Measurements from ENCODE around the gene MRPS33. TPM values are rescaled to one million over a fixed set of nuclear protein-coding genes. Genes with fewer than 3 reads are reported as not detected.

MRPS33 gene
- total and polyA plus RNA-seq, 2 donors = 32.7 to 59.1 TPM

GRCh38 chr7:141027043-141027442 lies 12.3 kb upstream of the MRPS33 start:
- Histone ChIP-seq H3K4me3 (ENCODE audit: low read depth, low read length) (no peak overlapping the region), H3K36me3 (ENCODE audit: insufficient read depth) (no peaks in the 10 kb centered on the region), H3K4me1 (ENCODE audit: insufficient read depth) (no peaks in the 10 kb centered on the region), H3K27ac (ENCODE audit: low read depth) (no peak overlapping the region)
- 56% methylated on average over 3 of the region's 3 CpGs for WGBS
- DNase-seq (ENCODE audit: extremely low spot score) = no peak

DNA sequence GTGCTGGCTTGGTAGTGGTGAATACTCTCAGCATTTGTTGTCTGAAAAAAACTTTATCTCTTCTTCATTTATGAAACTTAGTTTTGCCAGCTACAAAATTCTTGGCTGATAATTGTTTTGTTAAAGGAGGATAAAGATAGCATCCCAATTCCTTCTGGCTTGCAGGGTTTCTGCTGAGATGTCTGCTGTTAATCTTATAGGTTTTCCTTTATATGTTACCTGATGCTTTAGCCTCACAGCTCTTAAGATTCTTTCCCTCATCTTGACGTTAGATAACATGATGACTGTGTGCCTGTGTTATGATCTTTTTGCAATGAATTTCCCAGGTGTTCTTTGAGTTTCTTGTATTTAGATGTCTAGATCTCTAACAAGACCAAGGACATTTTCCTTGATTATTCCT lies 9.9 kb upstream of the MRPS33 start:
- no peak overlapping the region for H3K27ac ChIP-seq (ENCODE audit: low read depth)
- WGBS = 95% methylated on average over 1 of the region's 1 CpG
- no peak overlapping the region for H3K4me3 ChIP-seq (ENCODE audit: low read depth, low read length)
- no peaks in the 10 kb centered on the region for H3K4me1 ChIP-seq (ENCODE audit: insufficient read depth)
- no peaks in the 10 kb centered on the region for H3K36me3 ChIP-seq (ENCODE audit: insufficient read depth)
- no peak for DNase-seq (ENCODE audit: extremely low spot score)

- DNase-seq (ENCODE audit: extremely low spot score) = no peak
- WGBS = 61% methylated on average over 1 of the region's 1 CpG
- Histone ChIP-seq H3K36me3 (ENCODE audit: insufficient read depth) (no peaks in the 10 kb centered on the region), H3K4me3 (ENCODE audit: low read depth, low read length) (no peak overlapping the region), H3K27ac (ENCODE audit: low read depth) (no peak overlapping the region), H3K4me1 (ENCODE audit: insufficient read depth) (no peaks in the 10 kb centered on the region)
Observed at GRCh38 chr7:141023295-141023694, 8.5 kb upstream of the MRPS33 start.

DNA sequence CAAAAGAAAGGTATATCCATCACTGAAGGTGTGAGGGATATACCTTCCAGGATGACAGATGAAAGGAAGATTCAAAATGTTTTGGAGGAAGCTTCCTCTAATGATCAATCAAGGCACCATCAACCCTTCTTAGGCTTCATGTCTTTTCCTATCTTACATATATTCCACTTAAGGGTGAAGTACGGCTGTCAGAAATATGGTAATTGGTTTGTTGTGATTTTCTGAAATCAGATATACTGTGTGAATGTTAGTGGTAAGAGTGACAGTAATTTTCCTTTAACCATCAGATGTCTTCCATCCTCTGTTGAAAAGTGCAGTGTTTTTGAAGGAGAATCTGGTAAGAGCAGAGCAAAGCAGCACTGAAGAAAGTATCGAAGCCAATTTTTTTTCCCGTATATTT lies 2.8 kb upstream of the MRPS33 start:
- WGBS = 88% methylated on average over 3 of the region's 3 CpGs
- H3K4me1 ChIP-seq (ENCODE audit: insufficient read depth) = no peaks in the 10 kb centered on the region
- no peak overlapping the region for H3K27ac ChIP-seq (ENCODE audit: low read depth)

GRCh38 chr7:141016349-141016748 lies 1.6 kb upstream of the MRPS33 start:
- Histone ChIP-seq H3K4me3 (ENCODE audit: low read depth, low read length) (no peak overlapping the region), H3K4me1 (ENCODE audit: insufficient read depth) (no peaks in the 10 kb centered on the region), H3K36me3 (ENCODE audit: insufficient read depth) (no peaks in the 10 kb centered on the region), H3K27ac (ENCODE audit: low read depth) (no peak overlapping the region)
- DNase-seq (ENCODE audit: extremely low spot score) = no peak

More for the DNA sequence above, 2.8 kb upstream of the MRPS33 start:
- no peak for DNase-seq (ENCODE audit: extremely low spot score)
- no peak overlapping the region for H3K4me3 ChIP-seq (ENCODE audit: low read depth, low read length)
- H3K36me3 ChIP-seq (ENCODE audit: insufficient read depth) = no peaks in the 10 kb centered on the region

DNA sequence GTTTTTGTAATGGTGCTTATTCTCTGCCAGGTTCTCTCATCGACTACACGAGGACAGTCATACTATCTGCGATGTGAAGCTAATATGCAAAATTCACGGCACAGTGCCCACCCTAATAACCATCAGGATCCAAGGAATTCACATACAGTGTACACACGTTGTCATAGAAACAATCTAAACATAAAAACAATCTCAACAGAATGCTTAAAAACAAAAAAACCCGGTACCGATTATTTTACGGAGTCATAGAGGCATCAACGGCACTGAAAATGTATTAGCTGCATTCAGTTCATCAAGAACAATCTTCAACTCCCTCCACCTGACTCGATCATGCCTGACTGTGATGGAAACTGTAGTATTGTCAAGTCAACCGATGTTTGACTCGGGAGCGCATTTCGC lies 628 bp downstream of the MRPS33 start:
- WGBS = 1% methylated on average over 14 of the region's 14 CpGs
- peak; percentile 36 for DNase-seq (ENCODE audit: extremely low spot score)
- peak overlapping the region; percentile 78 for H3K27ac ChIP-seq (ENCODE audit: low read depth)
- no peaks in the 10 kb centered on the region for H3K4me1 ChIP-seq (ENCODE audit: insufficient read depth)
- H3K4me3 ChIP-seq (ENCODE audit: low read depth, low read length) = peak overlapping the region; percentile 57
- H3K36me3 ChIP-seq (ENCODE audit: insufficient read depth) = no peaks in the 10 kb centered on the region

- no peak overlapping the region for H3K27ac ChIP-seq (ENCODE audit: low read depth)
- no peaks in the 10 kb centered on the region for H3K36me3 ChIP-seq (ENCODE audit: insufficient read depth)
- DNase-seq (ENCODE audit: extremely low spot score) = no peak
- 73% methylated on average over 4 of the region's 4 CpGs for WGBS
- peak overlapping the region; percentile 57 for H3K4me3 ChIP-seq (ENCODE audit: low read depth, low read length)
- no peaks in the 10 kb centered on the region for H3K4me1 ChIP-seq (ENCODE audit: insufficient read depth)
Observed at GRCh38 chr7:141013345-141013715, 1.4 kb downstream of the MRPS33 start.

DNA sequence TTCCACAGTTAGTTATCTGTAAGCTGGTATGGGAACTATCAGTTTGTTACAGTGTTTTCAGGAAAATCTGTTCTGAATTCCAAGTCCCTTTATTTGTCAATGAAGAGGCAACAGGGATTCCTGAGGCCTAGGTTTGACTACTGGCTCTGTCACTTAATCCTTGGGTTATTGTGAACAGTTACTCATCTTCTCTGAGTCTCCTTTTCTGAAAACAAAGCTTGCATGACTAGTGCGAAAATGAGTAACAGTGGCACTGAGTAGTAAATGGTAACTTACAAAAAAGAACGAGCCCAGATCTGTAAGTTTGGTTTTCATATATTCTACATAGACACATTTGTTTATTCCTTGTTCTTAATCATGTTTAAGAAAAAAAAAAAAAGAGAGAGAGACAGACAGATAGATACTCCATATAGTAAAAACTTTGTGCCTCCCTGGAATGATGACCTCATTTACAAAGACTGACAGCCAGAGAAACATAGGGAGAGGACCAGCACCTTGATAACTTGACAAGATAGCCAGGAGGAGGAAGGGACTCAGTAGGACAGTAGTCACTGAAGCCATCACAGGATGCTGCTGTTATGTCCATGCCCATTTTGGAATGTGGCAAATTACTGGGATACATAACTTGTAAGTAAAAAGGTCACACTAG lies 1.9 kb downstream of the MRPS33 start:
- H3K4me3 ChIP-seq (ENCODE audit: low read depth, low read length) = no peak overlapping the region
- WGBS = 84% methylated on average over 2 of the region's 2 CpGs
- no peak overlapping the region for H3K27ac ChIP-seq (ENCODE audit: low read depth)
- no peaks in the 10 kb centered on the region for H3K36me3 ChIP-seq (ENCODE audit: insufficient read depth)
- H3K4me1 ChIP-seq (ENCODE audit: insufficient read depth) = no peaks in the 10 kb centered on the region
- DNase-seq (ENCODE audit: extremely low spot score) = no peak

GRCh38 chr7:141012044-141012685 lies 2.6 kb downstream of the MRPS33 start:
- Histone ChIP-seq H3K36me3 (ENCODE audit: insufficient read depth) (no peaks in the 10 kb centered on the region), H3K4me3 (ENCODE audit: low read depth, low read length) (no peak overlapping the region), H3K27ac (ENCODE audit: low read depth) (no peak overlapping the region), H3K4me1 (ENCODE audit: insufficient read depth) (no peaks in the 10 kb centered on the region)
- 29% methylated on average over 3 of the region's 3 CpGs for WGBS
- peak; percentile 36 for DNase-seq (ENCODE audit: extremely low spot score)

DNA sequence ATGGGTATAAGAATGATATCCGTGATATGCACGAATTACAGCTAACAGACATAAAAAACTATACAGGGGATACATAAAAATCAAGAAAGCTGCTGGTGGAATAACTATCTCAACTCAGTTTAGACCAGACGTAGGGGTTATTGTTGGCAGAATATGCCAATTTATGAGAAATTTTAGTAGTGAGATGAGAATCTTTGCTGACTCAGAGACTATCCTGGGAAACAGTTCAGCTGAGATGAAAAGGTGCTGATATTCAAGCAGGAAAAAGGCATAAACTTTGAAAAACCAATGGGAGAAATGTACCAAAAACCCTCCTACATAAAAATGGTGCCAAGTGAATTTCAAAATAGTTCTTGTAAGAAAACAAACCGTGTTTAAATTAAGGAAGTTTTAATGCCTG lies 3.3 kb downstream of the MRPS33 start:
- Histone ChIP-seq H3K4me3 (ENCODE audit: low read depth, low read length) (no peak overlapping the region), H3K36me3 (ENCODE audit: insufficient read depth) (no peaks in the 10 kb centered on the region), H3K4me1 (ENCODE audit: insufficient read depth) (no peaks in the 10 kb centered on the region), H3K27ac (ENCODE audit: low read depth) (no peak overlapping the region)
- 70% methylated on average over 4 of the region's 4 CpGs for whole genome bisulfite sequencing
- DNase-seq (ENCODE audit: extremely low spot score) = no peak

GRCh38 chr7:141003172-141004065 lies 11.3 kb downstream of the MRPS33 start:
- Histone ChIP-seq H3K4me1 (ENCODE audit: insufficient read depth) (no peaks in the 10 kb centered on the region), H3K4me3 (ENCODE audit: low read depth, low read length) (no peak overlapping the region), H3K27ac (ENCODE audit: low read depth) (no peak overlapping the region), H3K36me3 (ENCODE audit: insufficient read depth) (no peaks in the 10 kb centered on the region)
- no peak for DNase-seq (ENCODE audit: extremely low spot score)
- 78% methylated on average over 8 of the region's 8 CpGs for WGBS

DNA sequence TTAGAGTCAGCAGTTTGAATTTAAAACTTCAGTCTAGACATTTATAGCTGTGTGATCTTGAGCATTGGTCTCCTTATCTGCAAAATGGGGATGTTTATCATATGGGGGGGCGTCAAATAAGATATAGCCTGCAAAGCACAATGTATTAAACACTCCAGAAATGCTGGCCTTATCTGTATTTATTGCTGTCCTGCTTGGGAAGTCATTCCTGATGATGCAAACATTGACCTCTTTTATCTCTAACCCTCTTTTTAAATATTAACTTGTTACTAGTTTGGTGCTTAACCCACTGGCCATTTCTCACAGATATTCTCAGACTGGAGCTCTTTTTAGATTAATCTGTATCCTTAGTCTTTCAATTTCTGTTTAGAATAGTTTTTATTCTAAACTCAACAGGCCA lies 13.2 kb downstream of the MRPS33 start:
- Histone ChIP-seq H3K27ac (ENCODE audit: low read depth) (no peak overlapping the region), H3K36me3 (ENCODE audit: insufficient read depth) (no peaks in the 10 kb centered on the region), H3K4me1 (ENCODE audit: insufficient read depth) (no peaks in the 10 kb centered on the region), H3K4me3 (ENCODE audit: low read depth, low read length) (no peak overlapping the region)
- WGBS = 15% methylated on average over 1 of the region's 1 CpG
- no peak for DNase-seq (ENCODE audit: extremely low spot score)

GRCh38 chr7:141001122-141001521 lies 13.6 kb downstream of the MRPS33 start:
- Histone ChIP-seq H3K4me3 (ENCODE audit: low read depth, low read length) (no peak overlapping the region), H3K27ac (ENCODE audit: low read depth) (no peak overlapping the region), H3K36me3 (ENCODE audit: insufficient read depth) (no peaks in the 10 kb centered on the region), H3K4me1 (ENCODE audit: insufficient read depth) (no peaks in the 10 kb centered on the region)
- DNase-seq (ENCODE audit: extremely low spot score) = no peak
- WGBS = 89% methylated on average over 3 of the region's 3 CpGs

GRCh38 chr7:140998715-140999114 lies 16.0 kb downstream of the MRPS33 start:
- H3K4me3 ChIP-seq (ENCODE audit: low read depth, low read length) = no peak overlapping the region
- H3K36me3 ChIP-seq (ENCODE audit: insufficient read depth) = no peaks in the 10 kb centered on the region
- H3K27ac ChIP-seq (ENCODE audit: low read depth) = no peak overlapping the region
- H3K4me1 ChIP-seq (ENCODE audit: insufficient read depth) = no peaks in the 10 kb centered on the region
- no peak for DNase-seq (ENCODE audit: extremely low spot score)
- 93% methylated on average over 2 of the region's 2 CpGs for WGBS

Measured in urinary bladder (tissue), 4 donors.